ENCODE results near the gene TBCD.
"Not testable (repeated sequence)": the region's sequence is repeated elsewhere in the genome, so short reads cannot be mapped to it uniquely, and the experiment has no call there.

Gene TBCD

DNA sequence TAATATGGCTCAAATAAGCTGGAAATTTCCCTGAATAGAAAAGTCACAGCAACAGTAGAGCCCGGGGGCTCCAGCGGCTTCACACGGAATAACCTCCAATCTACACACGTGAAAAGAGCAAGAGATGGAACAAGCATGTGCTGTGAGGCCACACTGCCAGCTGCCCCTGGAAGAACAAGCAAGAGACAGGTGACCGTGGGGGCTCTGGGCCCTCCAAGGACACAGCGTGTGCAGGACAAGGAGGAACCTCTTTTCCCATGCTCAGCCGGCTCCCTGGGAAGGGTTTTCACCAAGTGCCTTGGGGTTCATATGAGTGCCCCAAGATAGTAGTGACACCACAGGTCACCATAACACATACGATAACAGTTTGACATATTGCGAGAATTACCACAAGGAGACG, 198.1 kb downstream of the TBCD start:
- H3K27ac ChIP-seq (ENCODE audit: low read length): no peak overlapping the region
- H3K9ac ChIP-seq (ENCODE audit: low read length): no peak overlapping the region
- no peaks in the 10 kb centered on the region for H3K79me2 ChIP-seq (ENCODE audit: low read length)
- no peak overlapping the region for H2AFZ ChIP-seq (ENCODE audit: low read depth, low read length)
- H3K4me3 ChIP-seq (ENCODE audit: low read length): no peak overlapping the region
- H3K4me2 ChIP-seq (ENCODE audit: low read length): no peak overlapping the region
- H3K36me3 ChIP-seq (replicated peaks; ENCODE audit: low read depth, low read length): peaks cover 46% of the 10 kb centered on the region
- no peaks in the 10 kb centered on the region for H3K4me1 ChIP-seq (ENCODE audit: low read length)
- H3K9me3 ChIP-seq (ENCODE audit: insufficient read depth, low read length): peaks cover 20% of the 10 kb centered on the region
- H4K20me1 ChIP-seq (ENCODE audit: insufficient read depth, low read length): no peaks in the 10 kb centered on the region
- no peaks in the 10 kb centered on the region for H3K27me3 ChIP-seq (ENCODE audit: low read depth, low read length)
- TF ChIP-seq EZH2phosphoT487 (IDR thresholded peaks at IDR 0.05; ENCODE audit: low read depth): no peak
- TF ChIP-seq, protein P1, sequence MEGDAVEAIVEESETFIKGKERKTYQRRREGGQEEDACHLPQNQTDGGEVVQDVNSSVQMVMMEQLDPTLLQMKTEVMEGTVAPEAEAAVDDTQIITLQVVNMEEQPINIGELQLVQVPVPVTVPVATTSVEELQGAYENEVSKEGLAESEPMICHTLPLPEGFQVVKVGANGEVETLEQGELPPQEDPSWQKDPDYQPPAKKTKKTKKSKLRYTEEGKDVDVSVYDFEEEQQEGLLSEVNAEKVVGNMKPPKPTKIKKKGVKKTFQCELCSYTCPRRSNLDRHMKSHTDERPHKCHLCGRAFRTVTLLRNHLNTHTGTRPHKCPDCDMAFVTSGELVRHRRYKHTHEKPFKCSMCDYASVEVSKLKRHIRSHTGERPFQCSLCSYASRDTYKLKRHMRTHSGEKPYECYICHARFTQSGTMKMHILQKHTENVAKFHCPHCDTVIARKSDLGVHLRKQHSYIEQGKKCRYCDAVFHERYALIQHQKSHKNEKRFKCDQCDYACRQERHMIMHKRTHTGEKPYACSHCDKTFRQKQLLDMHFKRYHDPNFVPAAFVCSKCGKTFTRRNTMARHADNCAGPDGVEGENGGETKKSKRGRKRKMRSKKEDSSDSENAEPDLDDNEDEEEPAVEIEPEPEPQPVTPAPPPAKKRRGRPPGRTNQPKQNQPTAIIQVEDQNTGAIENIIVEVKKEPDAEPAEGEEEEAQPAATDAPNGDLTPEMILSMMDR (IDR thresholded peaks at IDR 0.05; ENCODE audit: low read depth, low read length): no peak

DNA sequence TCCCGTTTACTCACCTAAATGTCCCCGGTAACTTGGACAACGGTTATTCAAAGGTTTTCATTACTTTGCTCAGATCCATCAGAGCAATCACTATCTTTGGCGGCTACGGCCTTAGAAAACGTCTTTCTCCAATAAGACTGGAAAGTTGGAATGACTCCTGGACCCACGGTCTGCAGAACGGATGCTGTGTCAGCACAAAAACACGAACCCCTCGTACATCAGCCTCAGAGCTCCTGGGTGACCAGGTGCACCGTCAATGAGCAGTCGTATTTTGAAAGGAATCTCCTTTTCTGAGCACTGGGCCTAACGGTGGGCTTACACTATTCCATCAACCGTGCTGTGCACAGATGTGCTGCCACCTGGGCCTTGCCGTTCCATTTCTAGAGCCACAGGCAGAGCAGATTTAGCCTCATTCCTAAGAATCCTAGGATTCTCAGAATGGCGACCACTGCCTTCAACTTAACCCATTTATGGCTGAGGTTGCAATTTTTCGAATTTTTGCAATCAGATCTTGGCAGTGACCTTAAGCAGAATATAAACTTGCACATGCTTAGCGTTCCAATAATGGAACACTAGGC, 198.7 kb downstream of the TBCD start:
- Histone ChIP-seq H3K36me3 (replicated peaks; ENCODE audit: low read depth, low read length) (peaks cover 40% of the 10 kb centered on the region), H3K4me1 (ENCODE audit: low read length) (no peaks in the 10 kb centered on the region), H2AFZ (ENCODE audit: low read depth, low read length) (no peak overlapping the region), H3K79me2 (ENCODE audit: low read length) (no peaks in the 10 kb centered on the region), H3K27ac (ENCODE audit: low read length) (no peak overlapping the region), H3K9me3 (ENCODE audit: insufficient read depth, low read length) (peaks cover 13% of the 10 kb centered on the region), H3K9ac (ENCODE audit: low read length) (no peak overlapping the region), H3K27me3 (ENCODE audit: low read depth, low read length) (no peaks in the 10 kb centered on the region), H3K4me2 (ENCODE audit: low read length) (no peak overlapping the region), H4K20me1 (ENCODE audit: insufficient read depth, low read length) (no peaks in the 10 kb centered on the region), H3K4me3 (ENCODE audit: low read length) (no peak overlapping the region)
- TF ChIP-seq, protein P1 (IDR thresholded peaks at IDR 0.05; ENCODE audit: low read depth, low read length): no peak
- TF ChIP-seq EZH2phosphoT487 (IDR thresholded peaks at IDR 0.05; ENCODE audit: low read depth): no peak

GRCh38 chr17:82952019-82952418, 200.2 kb downstream of the TBCD start:
- Histone ChIP-seq H3K4me2 (ENCODE audit: low read length) (no peak overlapping the region), H3K79me2 (ENCODE audit: low read length) (no peaks in the 10 kb centered on the region), H3K36me3 (replicated peaks; ENCODE audit: low read depth, low read length) (peaks cover 30% of the 10 kb centered on the region), H3K27me3 (ENCODE audit: low read depth, low read length) (no peaks in the 10 kb centered on the region), H3K9me3 (ENCODE audit: insufficient read depth, low read length) (peaks cover 9% of the 10 kb centered on the region), H2AFZ (ENCODE audit: low read depth, low read length) (no peak overlapping the region), H4K20me1 (ENCODE audit: insufficient read depth, low read length) (no peaks in the 10 kb centered on the region), H3K4me1 (ENCODE audit: low read length) (no peaks in the 10 kb centered on the region), H3K9ac (ENCODE audit: low read length) (no peak overlapping the region), H3K27ac (ENCODE audit: low read length) (no peak overlapping the region), H3K4me3 (ENCODE audit: low read length) (no peak overlapping the region)
- TF ChIP-seq, protein P1 (IDR thresholded peaks at IDR 0.05; ENCODE audit: low read depth, low read length): no peak
- TF ChIP-seq EZH2phosphoT487 (IDR thresholded peaks at IDR 0.05; ENCODE audit: low read depth): no peak

DNA sequence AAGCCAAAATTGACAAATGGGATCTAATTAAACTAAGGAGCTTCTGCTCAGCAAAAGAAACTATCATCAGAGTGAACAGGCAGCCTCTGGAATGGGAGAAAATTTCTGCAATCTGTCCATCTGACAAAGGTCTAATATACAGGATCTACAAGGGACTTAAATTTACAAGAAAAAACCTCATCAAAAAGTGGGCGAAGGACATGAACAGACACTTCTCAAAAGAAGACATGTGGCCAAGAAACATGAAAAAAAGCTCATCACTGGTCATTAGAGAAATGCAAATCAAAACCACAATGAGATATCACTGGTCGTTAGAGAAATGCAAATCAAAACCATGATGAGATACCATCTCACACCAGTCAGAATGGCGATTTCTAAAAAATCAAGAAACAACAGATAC, 203.2 kb downstream of the TBCD start:
- H3K9me3 ChIP-seq (ENCODE audit: insufficient read depth, low read length); H3K4me1 ChIP-seq (ENCODE audit: low read length): not testable (repeated sequence)
- peaks cover 13% of the 10 kb centered on the region for H3K36me3 ChIP-seq (replicated peaks; ENCODE audit: low read depth, low read length)

DNA sequence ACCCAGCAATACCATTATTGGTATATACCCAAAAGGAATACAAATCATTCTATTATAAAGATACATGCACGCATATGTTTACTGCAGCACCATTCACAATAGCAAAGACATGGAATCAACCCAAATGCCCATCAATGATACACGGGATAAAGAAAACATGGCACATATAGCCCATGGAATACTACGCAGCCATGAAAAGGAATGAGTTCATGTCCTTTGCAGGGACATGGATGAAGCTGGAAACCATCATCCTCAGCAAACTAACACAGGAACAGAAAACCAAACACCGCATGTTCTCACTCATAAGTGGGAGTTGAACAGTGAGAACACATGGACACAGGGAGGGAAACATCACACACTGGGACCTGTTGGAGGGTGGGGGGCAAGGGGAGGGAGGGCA, 203.8 kb downstream of the TBCD start:
- H3K36me3 ChIP-seq (replicated peaks; ENCODE audit: low read depth, low read length); H3K4me2 ChIP-seq (ENCODE audit: low read length); H3K4me1 ChIP-seq (ENCODE audit: low read length); H3K9me3 ChIP-seq (ENCODE audit: insufficient read depth, low read length); H3K79me2 ChIP-seq (ENCODE audit: low read length); H4K20me1 ChIP-seq (ENCODE audit: insufficient read depth, low read length); H3K27ac ChIP-seq (ENCODE audit: low read length); H3K9ac ChIP-seq (ENCODE audit: low read length); H3K4me3 ChIP-seq (ENCODE audit: low read length); H3K27me3 ChIP-seq (ENCODE audit: low read depth, low read length); H2AFZ ChIP-seq (ENCODE audit: low read depth, low read length): not testable (repeated sequence)

More for the DNA sequence above, 203.2 kb downstream of the TBCD start:
- not testable (repeated sequence) for H3K27ac ChIP-seq (ENCODE audit: low read length); H3K79me2 ChIP-seq (ENCODE audit: low read length); H2AFZ ChIP-seq (ENCODE audit: low read depth, low read length); H3K27me3 ChIP-seq (ENCODE audit: low read depth, low read length); H4K20me1 ChIP-seq (ENCODE audit: insufficient read depth, low read length); H3K4me3 ChIP-seq (ENCODE audit: low read length); H3K4me2 ChIP-seq (ENCODE audit: low read length); H3K9ac ChIP-seq (ENCODE audit: low read length)

All from OCI-LY3 (cell line).